NCI-H2196 treated with DMSO at 0.1 percent for 48 hours (cell line): Measurements from ENCODE around the gene GALNT18.

Source experiments
- DNase-seq: peaks from one replicate; lab custom pipeline; 2025; ENCODE audit not compliant: unreplicated experiment; lab: John Stamatoyannopoulos, UW

The GALNT18 gene

GRCh38 chr11:11533751-11534150 is 88.1 kb downstream of the GALNT18 start:
- no peak for DNase-seq

GRCh38 chr11:11533057-11533456 is 88.7 kb downstream of the GALNT18 start:
- peak; percentile 17 for DNase-seq

GRCh38 chr11:11532574-11532973 is 89.2 kb downstream of the GALNT18 start:
- peak; percentile 64 for DNase-seq

GRCh38 chr11:11531131-11531908 is 90.5 kb downstream of the GALNT18 start:
- no peak for DNase-seq

GRCh38 chr11:11528986-11529385 is 92.8 kb downstream of the GALNT18 start:
- no peak for DNase-seq

GRCh38 chr11:11525283-11525682 is 96.5 kb downstream of the GALNT18 start:
- no peak for DNase-seq

- DNase-seq = no peak
These were observed 97.3 kb downstream of the GALNT18 start for GRCh38 chr11:11524436-11525061.

- DNase-seq = no peak
These were observed 99.2 kb downstream of the GALNT18 start for GRCh38 chr11:11522591-11522990.

GRCh38 chr11:11521306-11522002 is 100.4 kb downstream of the GALNT18 start:
- no peak for DNase-seq

- no peak for DNase-seq
These were observed 101.4 kb downstream of the GALNT18 start for GRCh38 chr11:11520231-11521015.

- DNase-seq = no peak
These were observed 102.6 kb downstream of the GALNT18 start for GRCh38 chr11:11519184-11519583.

- DNase-seq = no peak
These were observed 107.6 kb downstream of the GALNT18 start for GRCh38 chr11:11514246-11514645.

- no peak for DNase-seq
These were observed 108.4 kb downstream of the GALNT18 start for GRCh38 chr11:11513422-11513821.

- DNase-seq = no peak
These were observed 108.9 kb downstream of the GALNT18 start for GRCh38 chr11:11512929-11513328.

GRCh38 chr11:11512502-11512901 is 109.3 kb downstream of the GALNT18 start:
- no peak for DNase-seq

GRCh38 chr11:11512090-11512489 is 109.7 kb downstream of the GALNT18 start:
- no peak for DNase-seq

GRCh38 chr11:11510939-11511338 is 110.9 kb downstream of the GALNT18 start:
- DNase-seq = peak; percentile 86

- DNase-seq = no peak
These were observed 116.1 kb downstream of the GALNT18 start for GRCh38 chr11:11505692-11506091.

GRCh38 chr11:11505190-11505589 is 116.6 kb downstream of the GALNT18 start:
- DNase-seq = no peak

GRCh38 chr11:11504071-11504470 is 117.7 kb downstream of the GALNT18 start:
- no peak for DNase-seq

GRCh38 chr11:11502263-11502861 is 119.4 kb downstream of the GALNT18 start:
- DNase-seq = no peak
